GM23248 (cell line): ENCODE measurements around the gene FOXN1. TPM values are rescaled to one million over a fixed set of nuclear protein-coding genes. Genes with fewer than 3 reads are reported as not detected.
A peak's percentile ranks its signal among the peaks of the same experiment; 100 is the strongest.

Source experiments
- DNase-seq: peaks from one replicate; pipeline ENCODE4 v3.0.0-alpha.2; 2015
- H2AFZ ChIP-seq: fragments of 200-600 bp; sonication (generic); 2 replicates; pipeline ENCODE4 v1.6.1; 2016; ENCODE audit warnings: antibody characterized with exemption
- H3F3A ChIP-seq: fragments of 200-600 bp; sonication (generic); 2 replicates; pipeline ENCODE4 v1.6.1; 2016; ENCODE audit warnings: mild to moderate bottlenecking, antibody characterized with exemption, mixed run types; ENCODE audit not compliant: insufficient read depth
- H3K27ac ChIP-seq: fragments of 200-600 bp; sonication (generic); 2 replicates; pipeline ENCODE4 v1.5.1; 2016; ENCODE audit warnings: mild to moderate bottlenecking
- H3K27me3 ChIP-seq: fragments of 200-600 bp; sonication (generic); replicated peaks from 2 replicates; pipeline ENCODE4 v1.6.1; 2016; ENCODE audit warnings: mild to moderate bottlenecking; ENCODE audit not compliant: insufficient read depth
- H3K36me3 ChIP-seq: fragments of 200-600 bp; sonication (generic); 2 replicates; pipeline ENCODE4 v1.6.1; 2016; ENCODE audit warnings: low read depth, mild to moderate bottlenecking
- H3K4me1 ChIP-seq: fragments of 200-600 bp; sonication (generic); 2 replicates; pipeline ENCODE4 v1.6.1; 2016; ENCODE audit warnings: mild to moderate bottlenecking; ENCODE audit not compliant: insufficient read depth
- H3K4me2 ChIP-seq: fragments of 200-600 bp; sonication (generic); one replicate; pipeline ENCODE4 v1.6.1; 2016; ENCODE audit warnings: mild to moderate bottlenecking; ENCODE audit not compliant: unreplicated experiment
- H3K4me3 ChIP-seq: fragments of 200-600 bp; sonication (generic); 2 replicates; pipeline ENCODE4 v1.5.1; 2016; ENCODE audit warnings: mild to moderate bottlenecking
- H3K79me2 ChIP-seq: fragments of 200-600 bp; sonication (generic); 2 replicates; pipeline ENCODE4 v1.6.1; 2016; ENCODE audit warnings: mild to moderate bottlenecking; ENCODE audit not compliant: insufficient read depth
- H3K9ac ChIP-seq: fragments of 200-600 bp; sonication (generic); 2 replicates; pipeline ENCODE4 v1.6.1; 2016; ENCODE audit warnings: mild to moderate bottlenecking
- H3K9me2 ChIP-seq: fragments of 200-600 bp; sonication (generic); 2 replicates; pipeline ENCODE4 v1.6.1; 2016; ENCODE audit warnings: mixed run types, mild to moderate bottlenecking, moderate library complexity; ENCODE audit not compliant: insufficient read depth
- H3K9me3 ChIP-seq: fragments of 200-600 bp; sonication (generic); one replicate; pipeline ENCODE4 v1.6.1; 2017; ENCODE audit warnings: low read depth
- H4K20me1 ChIP-seq: fragments of 200-600 bp; sonication (generic); 2 replicates; pipeline ENCODE4 v1.6.0; 2016; ENCODE audit not compliant: insufficient read depth
- EZH2 ChIP-seq: fragments of 200-600 bp; sonication (generic); IDR thresholded peaks from 2 replicates; pipeline ENCODE4 v1.6.1; 2018; ENCODE audit warnings: antibody characterized with exemption, mild to moderate bottlenecking; ENCODE audit not compliant: insufficient read depth, poor library complexity, severe bottlenecking
- EZH2phosphoT487 ChIP-seq: fragments of 200-600 bp; sonication (generic); IDR thresholded peaks from 2 replicates; pipeline ENCODE4 v1.6.1; 2018; ENCODE audit warnings: antibody characterized with exemption, moderate library complexity, mild to moderate bottlenecking, low read depth; ENCODE audit not compliant: insufficient read depth
- WGBS, 2 experiments: methylation state at CpG; one replicate each; pipeline ENCODE4 v1.1.6; 2015 to 2017; ENCODE audit warnings: low lambda C conversion rate in 2 of 2, low coverage in 1 of 2; ENCODE audit errors: missing lambda C conversion rate in 2 of 2; 5-methylcytosine and 5-hydroxymethylcytosine counted together
- in situ Hi-C: fragments of 300-500 bp; cut with MboI; formaldehyde crosslinking; loops from 2 replicates; pipeline ENCODE4 v1.15.0; 2020
- polyA plus RNA-seq: library from polyadenylated mRNA; unstranded; fragments of >200 nt; fragmentation: Nextera tagmentation; extraction: Ambion mirVana; gene quantifications from 2 replicates; pipeline ENCODE4 v1.2.1, GENCODE V29; 2016
- total RNA-seq: library from RNA; depleted of rRNA; stranded (reverse); fragments of >200 nt; shearing (Covaris generic); gene quantifications from 2 replicates; pipeline ENCODE4 v1.2.3, GENCODE V29; 2014

FOXN1 gene
- total and polyA plus RNA-seq, 2 experiments from 2014 or later = not detected

DNA sequence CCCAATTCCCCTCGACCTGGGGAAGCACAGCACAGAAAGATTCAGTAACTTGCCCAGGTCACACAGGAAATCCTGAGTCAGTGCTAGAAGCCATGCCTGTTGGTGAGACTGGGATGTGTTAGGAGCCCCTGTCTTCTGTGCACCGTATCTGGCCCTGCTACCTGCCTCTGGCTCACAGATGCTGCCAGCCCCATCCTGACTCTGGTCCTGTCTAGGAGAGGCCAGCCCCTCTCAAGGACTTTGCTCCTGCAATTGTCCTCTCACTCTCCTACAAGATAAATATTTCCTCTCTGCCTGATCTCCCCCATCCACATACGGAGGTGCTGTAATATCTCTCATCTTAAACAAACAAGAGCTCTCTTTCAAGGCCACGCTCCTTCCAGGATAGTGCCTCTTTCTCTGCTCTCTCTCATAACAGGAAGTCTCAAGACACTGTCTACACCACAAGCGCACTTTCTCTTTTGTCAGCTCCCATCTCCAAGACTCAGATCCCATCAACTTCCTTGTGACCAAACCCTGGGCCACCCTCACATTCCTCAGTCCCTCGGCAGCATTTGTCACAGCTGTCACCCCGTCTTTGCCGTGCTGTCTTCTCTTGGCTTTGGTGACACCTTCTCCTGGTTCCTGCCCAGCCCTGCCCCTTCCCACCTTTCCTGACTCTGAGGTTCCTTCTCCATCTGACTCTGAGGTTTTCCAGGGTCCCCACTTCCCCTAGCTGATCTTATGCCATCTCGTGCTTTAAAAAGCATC lies 30.8 kb upstream of the FOXN1 start:
- H3K9me2 ChIP-seq = no peaks in the 10 kb centered on the region
- H3K36me3 ChIP-seq = no peaks in the 10 kb centered on the region
- in situ Hi-C loops = no loop called here
- H3K4me2 ChIP-seq = no peak overlapping the region
- no peak overlapping the region for H3K9ac ChIP-seq
- DNase-seq = no peak
- no peaks in the 10 kb centered on the region for H3K4me1 ChIP-seq
- H3K79me2 ChIP-seq = no peaks in the 10 kb centered on the region
- WGBS, 2 experiments = 43 to 47% methylated on average over 9 of the region's 9 CpGs
- no peaks in the 10 kb centered on the region for H3F3A ChIP-seq
- H3K27ac ChIP-seq = no peak overlapping the region
- no peak overlapping the region for H3K4me3 ChIP-seq
- H4K20me1 ChIP-seq = no peaks in the 10 kb centered on the region
- H2AFZ ChIP-seq = no peak overlapping the region
- TF ChIP-seq EZH2 = no peak
- no peaks in the 10 kb centered on the region for H3K9me3 ChIP-seq
- H3K27me3 ChIP-seq = peaks cover 26% of the 10 kb centered on the region

DNA sequence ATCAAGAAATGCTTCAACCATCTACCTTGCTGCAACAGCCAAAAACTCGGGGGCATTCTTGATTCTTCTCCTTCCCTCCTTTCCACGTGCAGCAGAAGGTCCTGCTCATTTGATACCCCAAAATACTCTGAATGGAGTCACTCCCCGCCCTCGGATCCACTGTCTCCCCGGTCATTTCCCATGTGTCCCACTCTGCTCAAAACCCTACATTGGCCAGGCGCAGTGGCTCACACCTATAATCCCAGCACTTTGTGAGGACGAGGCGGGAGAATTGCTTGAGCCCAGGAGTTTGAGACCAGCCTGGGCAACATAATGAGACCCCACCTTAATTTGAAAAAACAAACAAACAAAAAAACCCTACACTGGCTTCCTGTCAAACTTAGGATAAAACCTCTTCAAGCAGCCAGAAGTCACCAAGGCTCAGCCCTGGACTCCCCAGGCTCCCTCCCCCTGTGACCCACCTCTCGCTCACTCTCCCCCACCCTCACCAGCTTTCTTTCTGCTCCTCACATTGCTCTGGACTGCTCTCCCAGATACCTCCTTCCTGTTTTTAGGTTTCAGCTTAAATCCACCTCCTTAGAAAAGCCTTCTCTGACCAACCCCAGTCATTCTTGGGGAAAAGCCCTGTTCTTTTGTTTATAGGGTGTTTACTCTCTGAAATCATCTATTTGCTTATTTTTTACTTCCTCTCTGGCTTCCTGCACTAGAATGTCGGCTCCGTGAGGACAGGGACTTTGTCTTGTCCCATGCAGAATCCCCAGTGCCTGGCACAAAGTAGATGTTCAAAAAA lies 29.9 kb upstream of the FOXN1 start:
- no peak overlapping the region for H3K4me2 ChIP-seq
- no peak for DNase-seq
- 70 to 74% methylated on average over 11 of the region's 11 CpGs for WGBS, 2 experiments

DNA sequence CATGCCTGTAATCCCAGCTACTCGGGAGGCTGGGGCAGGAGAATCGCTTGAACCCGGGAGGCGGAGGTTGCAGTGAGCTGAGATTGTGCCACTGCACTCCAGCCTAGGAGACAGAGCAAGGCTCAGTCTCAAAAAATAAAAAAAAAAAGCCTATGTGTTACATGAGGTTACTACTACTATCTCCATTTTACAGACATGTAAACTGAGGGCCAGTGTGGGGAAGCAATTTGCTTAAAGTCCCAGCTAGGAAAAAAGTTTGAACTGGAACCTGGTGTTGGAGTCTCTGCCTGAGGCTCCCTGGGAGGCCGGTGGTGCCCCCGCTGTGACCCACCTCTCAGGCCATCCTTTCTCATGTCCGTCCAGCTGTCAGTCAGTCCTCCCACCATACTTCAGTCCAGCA lies 28.2 kb upstream of the FOXN1 start:
- no peaks in the 10 kb centered on the region for H3K36me3 ChIP-seq
- TF ChIP-seq EZH2phosphoT487 (no peak), EZH2 (no peak)
- H3K9ac ChIP-seq = no peak overlapping the region
- H3K9me3 ChIP-seq = no peaks in the 10 kb centered on the region
- no peak overlapping the region for H3K27ac ChIP-seq
- no peaks in the 10 kb centered on the region for H4K20me1 ChIP-seq
- H3K79me2 ChIP-seq = no peaks in the 10 kb centered on the region
- no peaks in the 10 kb centered on the region for H3F3A ChIP-seq
- H3K4me2 ChIP-seq = no peak overlapping the region
- no peak for DNase-seq
- H3K4me3 ChIP-seq = no peak overlapping the region
- no peaks in the 10 kb centered on the region for H3K4me1 ChIP-seq
- peaks cover 21% of the 10 kb centered on the region for H3K27me3 ChIP-seq
- WGBS, 2 experiments = 80 to 82% methylated on average over 7 of the region's 7 CpGs
- in situ Hi-C loops = no loop called here
- no peak overlapping the region for H2AFZ ChIP-seq
- H3K9me2 ChIP-seq = no peaks in the 10 kb centered on the region

More for the DNA sequence above, 29.9 kb upstream of the FOXN1 start:
- Histone ChIP-seq H4K20me1 (no peaks in the 10 kb centered on the region), H3K36me3 (no peaks in the 10 kb centered on the region), H3K79me2 (no peaks in the 10 kb centered on the region), H3F3A (no peaks in the 10 kb centered on the region), H3K4me3 (no peak overlapping the region), H3K27ac (no peak overlapping the region), H3K4me1 (no peaks in the 10 kb centered on the region), H2AFZ (no peak overlapping the region), H3K27me3 (peaks cover 29% of the 10 kb centered on the region), H3K9me2 (no peaks in the 10 kb centered on the region), H3K9me3 (no peaks in the 10 kb centered on the region), H3K9ac (no peak overlapping the region)
- in situ Hi-C loops = no loop called here
- TF ChIP-seq EZH2 = no peak
- no peak for TF ChIP-seq EZH2phosphoT487

DNA sequence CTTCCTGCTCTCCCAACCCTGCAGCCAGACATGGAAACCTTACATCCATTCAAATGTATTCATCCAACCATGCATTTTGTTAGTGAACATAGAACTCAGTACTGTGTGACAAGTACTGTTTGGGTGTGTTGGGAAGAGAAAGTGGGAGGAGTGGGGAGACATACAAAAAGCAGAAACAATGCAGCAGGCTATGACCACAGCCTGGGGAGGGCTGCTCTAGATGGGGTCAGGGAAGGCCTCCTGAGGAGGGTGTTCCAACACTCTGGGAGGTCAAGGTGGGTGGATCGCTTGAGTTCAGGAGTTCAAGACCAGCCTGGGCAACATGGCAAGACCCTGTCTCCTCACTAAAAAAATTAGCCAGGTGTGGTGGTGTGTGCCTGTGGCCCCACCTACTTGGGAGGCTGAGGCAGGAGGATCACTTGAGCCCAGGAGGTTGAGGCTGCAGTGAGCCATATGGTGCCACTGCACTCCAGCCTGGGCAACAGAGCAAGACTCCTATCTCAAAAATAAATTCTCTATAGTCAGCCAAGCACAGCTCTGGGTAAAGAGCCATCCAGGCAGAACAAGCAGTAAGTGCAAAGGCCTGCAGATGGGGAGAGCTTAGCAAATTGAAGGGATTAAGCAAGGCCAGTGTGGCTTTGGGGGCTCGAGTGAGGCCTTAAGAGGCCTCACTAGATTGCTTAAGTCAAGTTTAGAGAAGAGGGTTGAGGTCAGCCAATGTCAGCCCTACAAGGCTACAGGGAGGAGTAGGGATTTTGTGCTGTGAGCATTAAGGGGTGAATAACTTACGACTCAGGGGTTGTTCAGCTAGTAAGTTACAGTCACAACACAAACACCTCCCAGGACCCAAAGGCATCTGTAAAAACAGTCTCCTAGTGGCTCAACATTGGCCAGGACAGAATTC lies 27.2 kb upstream of the FOXN1 start:
- H3K9ac ChIP-seq = no peak overlapping the region
- H3K4me1 ChIP-seq = no peaks in the 10 kb centered on the region
- no peak overlapping the region for H3K4me3 ChIP-seq
- no peaks in the 10 kb centered on the region for H3K9me3 ChIP-seq
- 45 to 48% methylated on average over 3 of the region's 3 CpGs for WGBS, 2 experiments
- no peaks in the 10 kb centered on the region for H3K9me2 ChIP-seq
- no peaks in the 10 kb centered on the region for H3K79me2 ChIP-seq
- no peaks in the 10 kb centered on the region for H3F3A ChIP-seq
- no peaks in the 10 kb centered on the region for H3K36me3 ChIP-seq
- no peak overlapping the region for H3K27ac ChIP-seq
- TF ChIP-seq EZH2phosphoT487 (no peak), EZH2 (no peak)
- H3K27me3 ChIP-seq = peaks cover 13% of the 10 kb centered on the region
- peak; percentile 30 for DNase-seq
- H2AFZ ChIP-seq = no peak overlapping the region
- in situ Hi-C loops = no loop called here
- no peak overlapping the region for H3K4me2 ChIP-seq
- no peaks in the 10 kb centered on the region for H4K20me1 ChIP-seq
